ENCODE results near the gene IL22RA1. TPM values are rescaled to one million over a fixed set of nuclear protein-coding genes. Genes with fewer than 3 reads are reported as not detected.
A peak's percentile ranks its signal among the peaks of the same experiment; 100 is the strongest.

Gene IL22RA1
- total RNA-seq, 1 donor from 2014 or later, result not detected

DNA sequence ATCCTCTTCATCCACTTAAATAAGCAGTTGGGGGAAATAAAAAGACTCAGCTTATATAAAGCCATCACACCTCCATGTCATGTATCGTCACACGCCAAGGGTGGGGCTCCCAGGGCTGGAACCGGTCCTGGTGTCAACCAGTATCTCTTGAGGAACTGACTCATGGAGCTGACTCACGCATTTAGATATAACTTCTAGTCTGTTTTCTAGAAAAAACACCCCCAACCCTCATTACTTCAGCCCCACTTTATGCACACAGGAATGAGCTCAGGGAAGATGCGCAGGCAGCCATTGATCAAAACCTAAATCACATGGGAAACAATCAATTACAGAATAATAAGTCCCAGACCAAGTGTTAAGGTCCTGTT, 6.9 kb upstream of the IL22RA1 start:
- Histone ChIP-seq H4K20me1 (ENCODE audit: low read depth) (no peaks in the 10 kb centered on the region), H3K9ac (no peak overlapping the region), H3K79me2 (ENCODE audit: low read depth) (no peaks in the 10 kb centered on the region), H3K27me3 (no peaks in the 10 kb centered on the region), H3K4me2 (peak overlapping the region; percentile 80), H3K27ac (no peak overlapping the region), H3K4me3 (no peak overlapping the region), H3K4me1 (peaks cover 24% of the 10 kb centered on the region), H2AFZ (replicated peaks) (no peak overlapping the region), H3K36me3 (no peaks in the 10 kb centered on the region), H3K9me3 (ENCODE audit: low read depth) (no peaks in the 10 kb centered on the region), H3F3A (ENCODE audit: low read depth) (peaks cover 32% of the 10 kb centered on the region)
- TF ChIP-seq EZH2 (IDR thresholded peaks at IDR 0.05) (no peak), EZH2phosphoT487 (IDR thresholded peaks at IDR 0.05) (no peak)
- TF ChIP-seq, protein P1, sequence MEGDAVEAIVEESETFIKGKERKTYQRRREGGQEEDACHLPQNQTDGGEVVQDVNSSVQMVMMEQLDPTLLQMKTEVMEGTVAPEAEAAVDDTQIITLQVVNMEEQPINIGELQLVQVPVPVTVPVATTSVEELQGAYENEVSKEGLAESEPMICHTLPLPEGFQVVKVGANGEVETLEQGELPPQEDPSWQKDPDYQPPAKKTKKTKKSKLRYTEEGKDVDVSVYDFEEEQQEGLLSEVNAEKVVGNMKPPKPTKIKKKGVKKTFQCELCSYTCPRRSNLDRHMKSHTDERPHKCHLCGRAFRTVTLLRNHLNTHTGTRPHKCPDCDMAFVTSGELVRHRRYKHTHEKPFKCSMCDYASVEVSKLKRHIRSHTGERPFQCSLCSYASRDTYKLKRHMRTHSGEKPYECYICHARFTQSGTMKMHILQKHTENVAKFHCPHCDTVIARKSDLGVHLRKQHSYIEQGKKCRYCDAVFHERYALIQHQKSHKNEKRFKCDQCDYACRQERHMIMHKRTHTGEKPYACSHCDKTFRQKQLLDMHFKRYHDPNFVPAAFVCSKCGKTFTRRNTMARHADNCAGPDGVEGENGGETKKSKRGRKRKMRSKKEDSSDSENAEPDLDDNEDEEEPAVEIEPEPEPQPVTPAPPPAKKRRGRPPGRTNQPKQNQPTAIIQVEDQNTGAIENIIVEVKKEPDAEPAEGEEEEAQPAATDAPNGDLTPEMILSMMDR (IDR thresholded peaks at IDR 0.05), result no peak
- no peak overlapping the region for H3K27ac Mint-ChIP-seq
- H3K4me1 Mint-ChIP-seq, result peaks cover 15% of the 10 kb centered on the region
- DNase-seq (ENCODE audit: low spot score), result no peak
- H3K9me3 Mint-ChIP-seq, result no peaks in the 10 kb centered on the region
- H3K27me3 Mint-ChIP-seq (ENCODE audit: insufficient read depth, low read depth), result peaks cover 11% of the 10 kb centered on the region
- H3K36me3 Mint-ChIP-seq, result no peaks in the 10 kb centered on the region
- no peak overlapping the region for H3K4me3 Mint-ChIP-seq

DNA sequence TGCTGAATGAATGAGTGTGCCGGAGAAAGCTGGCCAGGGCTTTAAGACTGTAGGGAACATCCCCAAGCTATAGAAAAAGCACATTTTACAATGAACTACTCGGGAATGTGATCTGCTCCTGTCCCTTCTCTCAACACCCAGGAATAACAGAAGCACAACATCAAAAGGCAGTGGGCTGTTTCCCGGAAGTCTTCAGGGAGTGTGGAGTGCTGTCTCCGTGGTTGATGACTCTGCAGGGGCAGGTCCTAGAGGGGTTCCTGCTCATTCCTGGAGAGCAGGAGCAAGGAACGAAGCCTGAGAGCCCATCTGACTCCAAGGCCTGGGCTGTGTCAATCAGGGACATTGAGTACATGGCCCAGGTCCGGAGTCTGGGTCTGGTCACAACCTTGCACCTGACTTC, 4.9 kb upstream of the IL22RA1 start:
- H3K27me3 ChIP-seq, result no peaks in the 10 kb centered on the region
- H3K4me1 ChIP-seq, result peaks cover 14% of the 10 kb centered on the region
- H3K4me1 Mint-ChIP-seq, result peaks cover 15% of the 10 kb centered on the region
- H2AFZ ChIP-seq (replicated peaks), result no peak overlapping the region
- TF ChIP-seq EZH2 (IDR thresholded peaks at IDR 0.05), result no peak
- TF ChIP-seq, protein P1 (IDR thresholded peaks at IDR 0.05), result no peak
- no peak for TF ChIP-seq EZH2phosphoT487 (IDR thresholded peaks at IDR 0.05)
- H3K27me3 Mint-ChIP-seq (ENCODE audit: insufficient read depth, low read depth), result peaks cover 8% of the 10 kb centered on the region
- no peak overlapping the region for H3K9ac ChIP-seq
- no peak overlapping the region for H3K4me3 Mint-ChIP-seq
- H3K36me3 Mint-ChIP-seq, result no peaks in the 10 kb centered on the region
- H3K27ac Mint-ChIP-seq, result no peak overlapping the region
- no peak overlapping the region for H3K27ac ChIP-seq
- peaks cover 22% of the 10 kb centered on the region for H3F3A ChIP-seq (ENCODE audit: low read depth)
- H3K4me2 ChIP-seq, result no peak overlapping the region
- H3K9me3 ChIP-seq (ENCODE audit: low read depth), result no peaks in the 10 kb centered on the region
- no peaks in the 10 kb centered on the region for H4K20me1 ChIP-seq (ENCODE audit: low read depth)
- DNase-seq (ENCODE audit: low spot score), result no peak
- no peaks in the 10 kb centered on the region for H3K79me2 ChIP-seq (ENCODE audit: low read depth)
- no peaks in the 10 kb centered on the region for H3K9me3 Mint-ChIP-seq
- no peak overlapping the region for H3K4me3 ChIP-seq
- H3K36me3 ChIP-seq, result no peaks in the 10 kb centered on the region

DNA sequence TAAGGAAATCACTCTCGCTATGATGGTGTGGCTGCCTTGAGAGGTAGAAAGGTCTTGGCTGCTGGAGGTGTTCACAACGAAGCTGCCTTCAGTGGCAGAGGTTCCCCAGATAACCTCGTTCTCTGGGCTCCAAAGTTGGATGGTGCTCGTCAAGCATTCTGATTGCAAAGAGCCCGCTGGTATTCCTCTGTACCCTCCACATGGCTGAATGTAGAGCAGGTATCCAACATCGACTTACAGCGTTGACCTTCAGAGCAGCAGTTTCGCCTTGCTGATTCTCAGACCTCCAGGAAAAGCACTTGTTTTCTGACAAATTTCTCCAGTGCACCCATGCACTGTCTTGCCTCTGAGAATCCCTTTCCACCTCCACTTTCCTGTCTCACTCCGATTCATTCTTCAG, 4.3 kb upstream of the IL22RA1 start:
- no peak overlapping the region for H3K27ac ChIP-seq
- H3K9me3 Mint-ChIP-seq, result no peaks in the 10 kb centered on the region
- no peak overlapping the region for H3K27ac Mint-ChIP-seq
- no peak overlapping the region for H3K4me3 ChIP-seq
- no peak overlapping the region for H2AFZ ChIP-seq (replicated peaks)
- TF ChIP-seq EZH2 (IDR thresholded peaks at IDR 0.05), result no peak
- no peak for TF ChIP-seq EZH2phosphoT487 (IDR thresholded peaks at IDR 0.05)
- TF ChIP-seq, protein P1 (IDR thresholded peaks at IDR 0.05), result no peak
- no peaks in the 10 kb centered on the region for H3K9me3 ChIP-seq (ENCODE audit: low read depth)
- no peaks in the 10 kb centered on the region for H4K20me1 ChIP-seq (ENCODE audit: low read depth)
- H3K79me2 ChIP-seq (ENCODE audit: low read depth), result no peaks in the 10 kb centered on the region
- no peaks in the 10 kb centered on the region for H3K27me3 ChIP-seq
- DNase-seq (ENCODE audit: low spot score), result no peak
- no peak overlapping the region for H3K4me2 ChIP-seq
- H3K27me3 Mint-ChIP-seq (ENCODE audit: insufficient read depth, low read depth), result peaks cover 8% of the 10 kb centered on the region
- H3K36me3 Mint-ChIP-seq, result no peaks in the 10 kb centered on the region
- H3K9ac ChIP-seq, result no peak overlapping the region
- no peaks in the 10 kb centered on the region for H3K36me3 ChIP-seq
- peaks cover 16% of the 10 kb centered on the region for H3F3A ChIP-seq (ENCODE audit: low read depth)
- H3K4me1 ChIP-seq, result peaks cover 8% of the 10 kb centered on the region
- no peak overlapping the region for H3K4me3 Mint-ChIP-seq
- peaks cover 15% of the 10 kb centered on the region for H3K4me1 Mint-ChIP-seq
